ENCODE results near the gene OPCML. TPM values are rescaled to one million over a fixed set of nuclear protein-coding genes. Genes with fewer than 3 reads are reported as not detected.
"Not testable (repeated sequence)": the region's sequence is repeated elsewhere in the genome, so short reads cannot be mapped to it uniquely, and the experiment has no call there.

Gene OPCML
- total RNA-seq, 1 donor from 2014 or later, result 1.7 TPM

DNA sequence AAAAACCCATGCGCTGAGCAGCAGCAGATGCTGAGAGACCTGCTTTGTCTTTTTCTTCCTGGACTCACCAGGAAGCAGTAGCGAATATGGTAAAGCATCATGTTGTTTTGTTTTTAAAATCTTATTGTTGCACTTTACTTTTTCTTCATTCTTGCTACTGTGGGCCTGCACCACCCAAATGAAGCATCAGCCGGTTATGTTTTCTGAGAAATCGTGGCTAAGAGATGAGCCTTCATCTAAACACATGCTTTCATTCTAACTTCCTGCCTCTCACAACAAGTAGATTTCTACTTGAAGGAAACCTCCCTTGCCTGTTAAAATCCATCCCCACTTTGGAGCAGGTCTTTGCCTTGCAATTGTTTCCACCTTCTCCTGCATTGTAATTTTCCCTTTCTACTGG lies 1136.0 kb downstream of the OPCML start:
- no peak overlapping the region for H3K4me3 Mint-ChIP-seq (ENCODE audit: low read depth)
- H3K4me1 Mint-ChIP-seq (ENCODE audit: low read depth), result peaks cover 3% of the 10 kb centered on the region
- no peak overlapping the region for H3K27ac Mint-ChIP-seq
- TF ChIP-seq, protein P1, sequence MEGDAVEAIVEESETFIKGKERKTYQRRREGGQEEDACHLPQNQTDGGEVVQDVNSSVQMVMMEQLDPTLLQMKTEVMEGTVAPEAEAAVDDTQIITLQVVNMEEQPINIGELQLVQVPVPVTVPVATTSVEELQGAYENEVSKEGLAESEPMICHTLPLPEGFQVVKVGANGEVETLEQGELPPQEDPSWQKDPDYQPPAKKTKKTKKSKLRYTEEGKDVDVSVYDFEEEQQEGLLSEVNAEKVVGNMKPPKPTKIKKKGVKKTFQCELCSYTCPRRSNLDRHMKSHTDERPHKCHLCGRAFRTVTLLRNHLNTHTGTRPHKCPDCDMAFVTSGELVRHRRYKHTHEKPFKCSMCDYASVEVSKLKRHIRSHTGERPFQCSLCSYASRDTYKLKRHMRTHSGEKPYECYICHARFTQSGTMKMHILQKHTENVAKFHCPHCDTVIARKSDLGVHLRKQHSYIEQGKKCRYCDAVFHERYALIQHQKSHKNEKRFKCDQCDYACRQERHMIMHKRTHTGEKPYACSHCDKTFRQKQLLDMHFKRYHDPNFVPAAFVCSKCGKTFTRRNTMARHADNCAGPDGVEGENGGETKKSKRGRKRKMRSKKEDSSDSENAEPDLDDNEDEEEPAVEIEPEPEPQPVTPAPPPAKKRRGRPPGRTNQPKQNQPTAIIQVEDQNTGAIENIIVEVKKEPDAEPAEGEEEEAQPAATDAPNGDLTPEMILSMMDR (IDR thresholded peaks at IDR 0.05; ENCODE audit: unreplicated experiment), result no peak
- peaks cover 2% of the 10 kb centered on the region for H3K9me3 Mint-ChIP-seq (ENCODE audit: low read depth)
- H3K36me3 Mint-ChIP-seq (ENCODE audit: insufficient read depth), result no peaks in the 10 kb centered on the region
- H3K27me3 Mint-ChIP-seq, result peaks cover 51% of the 10 kb centered on the region
- no peak for DNase-seq (ENCODE audit: low spot score, unreplicated experiment)

DNA sequence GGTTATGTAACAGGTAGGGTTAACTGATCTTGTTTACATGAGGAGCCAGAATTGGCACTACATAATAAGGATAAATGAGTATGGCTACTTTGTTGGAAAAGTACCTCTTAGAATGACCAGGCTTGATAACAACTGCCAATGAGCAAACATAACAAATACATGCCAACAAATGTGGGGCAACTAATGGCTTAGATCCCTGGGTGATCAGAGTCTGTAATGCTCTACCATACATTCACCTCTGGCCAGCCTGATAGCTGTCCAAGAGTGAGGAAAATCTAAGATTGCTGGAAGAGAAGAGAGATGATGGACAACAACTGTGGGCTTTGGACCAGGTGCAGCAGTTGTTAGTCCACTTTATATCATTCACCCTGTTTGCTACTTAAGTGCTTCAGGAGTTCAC lies 1136.9 kb downstream of the OPCML start:
- no peaks in the 10 kb centered on the region for H3K36me3 Mint-ChIP-seq (ENCODE audit: insufficient read depth)
- H3K9me3 Mint-ChIP-seq (ENCODE audit: low read depth), result peaks cover 3% of the 10 kb centered on the region
- H3K4me3 Mint-ChIP-seq (ENCODE audit: low read depth), result no peak overlapping the region
- H3K27ac Mint-ChIP-seq, result no peak overlapping the region
- H3K4me1 Mint-ChIP-seq (ENCODE audit: low read depth), result peaks cover 3% of the 10 kb centered on the region
- DNase-seq (ENCODE audit: low spot score, unreplicated experiment), result no peak
- TF ChIP-seq, protein P1 (IDR thresholded peaks at IDR 0.05; ENCODE audit: unreplicated experiment), result no peak
- peaks cover 42% of the 10 kb centered on the region for H3K27me3 Mint-ChIP-seq

DNA sequence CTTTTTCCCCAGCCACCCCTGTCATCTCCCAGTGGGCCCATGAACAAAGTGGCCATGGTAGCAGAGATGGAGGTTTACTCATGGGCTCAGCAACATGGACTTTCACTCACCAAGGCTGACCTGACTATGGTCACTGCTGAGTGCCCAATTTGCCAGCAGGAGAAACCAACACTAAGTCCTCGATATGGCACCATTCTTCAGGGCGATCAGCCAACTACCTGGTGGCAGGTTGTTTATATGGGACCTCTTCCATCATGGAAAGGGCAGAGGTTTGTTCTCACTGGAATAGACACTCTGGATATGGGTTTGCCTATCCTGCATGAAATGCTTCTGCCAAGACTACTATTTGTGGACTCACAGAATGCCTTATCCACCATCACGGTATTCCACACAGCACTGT lies 1152.8 kb downstream of the OPCML start:
- H3K9me3 Mint-ChIP-seq (ENCODE audit: low read depth), result peaks cover 23% of the 10 kb centered on the region
- no peaks in the 10 kb centered on the region for H3K4me1 Mint-ChIP-seq (ENCODE audit: low read depth)
- peaks cover 2% of the 10 kb centered on the region for H3K36me3 Mint-ChIP-seq (ENCODE audit: insufficient read depth)
- H3K27ac Mint-ChIP-seq, result no peak overlapping the region
- TF ChIP-seq, protein P1 (IDR thresholded peaks at IDR 0.05; ENCODE audit: unreplicated experiment), result no peak
- H3K4me3 Mint-ChIP-seq (ENCODE audit: low read depth), result no peak overlapping the region
- peaks cover 2% of the 10 kb centered on the region for H3K27me3 Mint-ChIP-seq
- DNase-seq (ENCODE audit: low spot score, unreplicated experiment), result no peak

DNA sequence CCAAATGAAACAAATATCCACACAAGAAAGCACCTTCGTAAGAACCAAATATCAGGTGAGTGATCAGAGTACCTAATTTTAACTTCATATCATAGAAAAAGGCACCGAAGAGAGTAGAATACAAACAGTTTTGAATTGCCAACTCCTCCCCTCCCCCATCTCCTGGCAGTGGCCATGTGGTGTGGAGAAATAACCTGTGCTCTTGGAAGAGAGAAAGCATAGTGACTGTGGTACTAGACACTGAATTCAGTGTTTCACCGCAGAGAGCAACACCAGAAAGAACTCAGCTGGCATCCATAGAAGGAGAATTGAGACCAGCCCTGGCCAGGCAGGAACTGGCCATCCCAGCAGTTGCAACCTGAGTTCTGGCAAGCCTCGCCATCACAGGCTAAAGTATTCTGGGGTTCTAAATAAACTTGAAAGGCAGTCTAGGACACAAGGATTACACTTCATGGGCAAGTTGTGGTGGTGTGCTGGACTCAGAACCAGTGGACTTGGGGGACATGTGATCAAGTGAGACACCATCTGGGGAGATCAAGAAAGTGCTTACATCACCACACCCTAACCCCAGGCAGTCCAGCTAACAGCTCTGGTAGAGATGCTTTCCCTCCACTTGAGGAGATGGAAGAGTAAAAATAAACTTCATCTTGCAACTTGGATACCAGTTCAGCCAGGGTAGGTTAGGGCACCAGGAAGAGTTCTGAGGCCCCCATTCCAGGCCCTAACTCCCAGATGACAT lies 1158.7 kb downstream of the OPCML start:
- Mint-ChIP-seq H3K27me3 (peaks cover 10% of the 10 kb centered on the region), H3K4me3 (ENCODE audit: low read depth) (no peak overlapping the region), H3K27ac (no peak overlapping the region), H3K36me3 (ENCODE audit: insufficient read depth) (no peaks in the 10 kb centered on the region), H3K9me3 (ENCODE audit: low read depth) (peaks cover 4% of the 10 kb centered on the region), H3K4me1 (ENCODE audit: low read depth) (no peaks in the 10 kb centered on the region)
- no peak for DNase-seq (ENCODE audit: low spot score, unreplicated experiment)
- TF ChIP-seq, protein P1 (IDR thresholded peaks at IDR 0.05; ENCODE audit: unreplicated experiment), result no peak

DNA sequence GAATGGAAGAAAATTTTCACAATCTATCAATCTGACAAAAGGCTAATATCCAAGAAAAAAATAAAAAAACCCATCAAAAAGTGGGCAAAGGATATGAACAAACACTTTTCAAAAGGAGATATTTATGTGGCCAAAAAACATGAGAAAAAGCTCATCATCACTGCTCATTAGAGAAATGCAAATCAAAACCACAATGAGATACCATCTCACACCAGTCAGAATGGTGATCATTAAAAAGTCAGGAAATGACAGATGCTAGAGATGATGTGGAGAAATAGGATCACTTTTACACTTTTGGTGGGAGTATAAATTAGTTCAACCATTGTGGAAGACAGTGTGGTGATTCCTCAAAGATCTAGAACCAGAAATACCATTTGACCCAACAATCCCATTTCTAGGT lies 1162.2 kb downstream of the OPCML start:
- DNase-seq (ENCODE audit: low spot score, unreplicated experiment); H3K9me3 Mint-ChIP-seq (ENCODE audit: low read depth); H3K4me3 Mint-ChIP-seq (ENCODE audit: low read depth); H3K36me3 Mint-ChIP-seq (ENCODE audit: insufficient read depth); H3K4me1 Mint-ChIP-seq (ENCODE audit: low read depth); H3K27ac Mint-ChIP-seq: not testable (repeated sequence)
- H3K27me3 Mint-ChIP-seq, result peaks cover 10% of the 10 kb centered on the region

DNA sequence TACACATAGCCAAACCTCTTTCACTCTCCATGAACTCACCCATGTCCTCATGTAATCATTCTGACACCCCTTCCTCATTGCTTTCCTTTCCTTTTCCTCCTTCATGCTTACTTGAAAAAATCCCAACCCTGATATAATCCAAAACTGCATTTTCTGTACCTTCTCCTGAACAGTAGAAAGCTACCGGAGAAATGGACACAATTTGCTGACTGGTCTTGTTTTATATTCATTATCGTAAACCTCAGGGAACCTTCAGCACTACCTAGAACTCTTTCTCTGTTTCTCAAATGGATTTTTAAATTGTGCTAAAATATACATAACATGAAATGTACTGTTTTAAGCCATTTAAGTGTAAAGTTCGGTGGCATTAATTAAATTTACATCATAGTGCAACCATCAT lies 1165.0 kb downstream of the OPCML start:
- TF ChIP-seq, protein P1 (IDR thresholded peaks at IDR 0.05; ENCODE audit: unreplicated experiment), result no peak
- H3K27me3 Mint-ChIP-seq, result peaks cover 9% of the 10 kb centered on the region
- no peaks in the 10 kb centered on the region for H3K36me3 Mint-ChIP-seq (ENCODE audit: insufficient read depth)
- no peak overlapping the region for H3K27ac Mint-ChIP-seq
- no peak for DNase-seq (ENCODE audit: low spot score, unreplicated experiment)
- no peak overlapping the region for H3K4me3 Mint-ChIP-seq (ENCODE audit: low read depth)
- peaks cover 4% of the 10 kb centered on the region for H3K9me3 Mint-ChIP-seq (ENCODE audit: low read depth)
- H3K4me1 Mint-ChIP-seq (ENCODE audit: low read depth), result no peaks in the 10 kb centered on the region
